Activated CD4-positive, alpha-beta T cell treated with anti-CD3 and anti-CD28 coated beads for 36 hours (primary cell): Measurements from ENCODE around the gene ERC2. TPM values are rescaled to one million over a fixed set of nuclear protein-coding genes. Genes with fewer than 3 reads are reported as not detected.
A peak's percentile ranks its signal among the peaks of the same experiment; 100 is the strongest.

Experiments
- ATAC-seq: fragments of 200-7000 bp; cut with Tn5 transposase; one replicate; pipeline ENCODE4 v1.10.0; 2021; ENCODE audit warnings: mild to moderate bottlenecking, moderate library complexity
- CTCF ChIA-PET: fragments of 350-600 bp; sonication (Branson Sonifier 250); formaldehyde crosslinking; loops from one replicate; lab custom pipeline; 2021; ENCODE audit warnings: antibody characterized with exemption; lab: Charles Lee
- POLR2A ChIA-PET: fragments of 350-600 bp; sonication (Branson Sonifier 250); formaldehyde crosslinking; loops from one replicate; lab custom pipeline; 2021; ENCODE audit warnings: antibody characterized with exemption, inconsistent platforms; lab: Charles Lee
- DNase-seq: peaks from one replicate; pipeline ENCODE4 v3.0.0-alpha.2; 2020
- H3K27ac Mint-ChIP-seq: one replicate; pipeline ENCODE4 v1.8.0; 2021; ENCODE audit warnings: mixed read lengths
- H3K27me3 Mint-ChIP-seq: one replicate; pipeline ENCODE4 v1.8.0; 2021; ENCODE audit warnings: mixed read lengths
- H3K36me3 Mint-ChIP-seq: one replicate; pipeline ENCODE4 v1.8.0; 2021; ENCODE audit warnings: low read depth, mixed read lengths
- H3K4me1 Mint-ChIP-seq: one replicate; pipeline ENCODE4 v1.8.0; 2021; ENCODE audit warnings: mixed read lengths
- H3K4me3 Mint-ChIP-seq: one replicate; pipeline ENCODE4 v1.8.0; 2021; ENCODE audit warnings: mild to moderate bottlenecking, moderate library complexity, mixed read lengths
- H3K9me3 Mint-ChIP-seq: one replicate; pipeline ENCODE4 v1.8.0; 2021; ENCODE audit warnings: low read depth, mixed read lengths
- intact Hi-C, 2 experiments: fragments of 100-400 bp; cut with DNase I in 1 of 2; cut with micrococcal nuclease in 1 of 2; formaldehyde crosslinking; loops; one replicate each; pipeline versions ENCODE4 v1.14.2 to v1.15.1; 2022 to 2024; cut with DNase I, micrococcal nuclease
- total RNA-seq, 2 experiments: library from RNA; stranded (reverse); gene quantifications; one replicate each; pipeline ENCODE4 v1.2.3, GENCODE V29; 2021

The ERC2 gene
- total RNA-seq, 2 experiments from 2014 or later = not detected

- no peak overlapping the region for H3K4me3 Mint-ChIP-seq
- POLR2A ChIA-PET = no interaction called here
- ATAC-seq = no peak
Measured at GRCh38 chr3:55492976-55493375, 975.3 kb downstream of the ERC2 start.

GRCh38 chr3:55491296-55491816, 976.9 kb downstream of the ERC2 start:
- Mint-ChIP-seq H3K36me3 (no peaks in the 10 kb centered on the region), H3K27ac (no peak overlapping the region), H3K9me3 (no peaks in the 10 kb centered on the region), H3K27me3 (peaks cover 39% of the 10 kb centered on the region), H3K4me3 (no peak overlapping the region), H3K4me1 (peaks cover 18% of the 10 kb centered on the region)
- CTCF ChIA-PET = no interaction called here
- intact Hi-C loops = no loop called here
- DNase-seq (no peak), ATAC-seq (no peak)
- POLR2A ChIA-PET = no interaction called here

More at GRCh38 chr3:55492976-55493375, 975.3 kb downstream of the ERC2 start:
- DNase-seq = no peak
- no peak overlapping the region for H3K27ac Mint-ChIP-seq
- H3K9me3 Mint-ChIP-seq = no peaks in the 10 kb centered on the region
- peaks cover 8% of the 10 kb centered on the region for H3K4me1 Mint-ChIP-seq
- intact Hi-C loops = no loop called here
- CTCF ChIA-PET = no interaction called here
- peaks cover 29% of the 10 kb centered on the region for H3K27me3 Mint-ChIP-seq
- no peaks in the 10 kb centered on the region for H3K36me3 Mint-ChIP-seq

DNA sequence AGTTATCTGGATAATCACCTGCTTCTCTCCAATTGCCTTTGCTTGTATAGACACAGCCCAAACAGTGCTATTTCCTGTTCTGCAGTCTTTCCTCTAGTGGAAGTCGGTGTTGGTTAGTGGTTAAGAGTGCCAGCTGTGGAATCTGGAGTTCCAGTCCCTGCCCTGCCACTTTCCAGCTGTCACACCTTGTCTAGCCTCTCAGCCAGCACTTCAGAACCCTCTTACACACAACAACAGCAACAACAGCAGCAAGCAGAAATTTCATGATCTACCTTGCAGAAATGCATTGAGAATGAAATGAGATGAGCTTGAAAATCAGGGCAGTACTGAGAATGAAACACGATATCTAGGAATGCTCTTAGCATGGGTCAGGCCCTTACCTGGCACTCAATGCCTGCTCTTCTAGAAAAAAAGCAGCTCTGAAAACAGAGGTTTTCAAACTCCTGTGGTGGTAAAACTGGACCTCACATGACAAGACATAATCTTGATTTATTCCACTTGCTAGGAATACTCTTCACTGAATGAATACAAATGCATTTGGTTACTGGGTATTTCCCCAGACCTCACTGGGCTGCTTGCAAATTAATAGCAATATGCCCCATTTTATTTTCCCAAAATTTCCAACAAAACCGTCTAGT, 977.9 kb downstream of the ERC2 start:
- H3K36me3 Mint-ChIP-seq = no peaks in the 10 kb centered on the region
- POLR2A ChIA-PET = no interaction called here
- no peak overlapping the region for H3K27ac Mint-ChIP-seq
- ATAC-seq = no peak
- peaks cover 23% of the 10 kb centered on the region for H3K4me1 Mint-ChIP-seq
- CTCF ChIA-PET = no interaction called here
- DNase-seq = no peak
- no peaks in the 10 kb centered on the region for H3K9me3 Mint-ChIP-seq
- H3K4me3 Mint-ChIP-seq = no peak overlapping the region
- H3K27me3 Mint-ChIP-seq = peaks cover 44% of the 10 kb centered on the region
- intact Hi-C loops = no loop called here

DNA sequence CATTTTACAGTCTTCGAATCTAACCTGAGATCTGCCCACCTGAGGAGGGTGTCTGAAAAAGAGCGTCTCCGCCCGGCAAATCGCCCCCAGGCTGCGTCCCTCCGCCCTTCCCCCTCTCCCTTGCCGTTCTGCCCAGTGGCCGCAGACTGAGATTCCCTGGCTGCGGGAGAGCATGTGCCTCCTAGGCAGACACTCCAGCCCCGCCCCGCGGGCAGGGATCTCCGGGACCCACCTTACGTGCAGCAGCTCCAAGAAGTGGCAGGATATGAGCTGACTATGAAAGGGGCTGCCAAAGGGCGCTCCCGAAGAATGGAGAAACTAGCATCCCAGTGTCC, 978.5 kb downstream of the ERC2 start:
- no peak overlapping the region for H3K4me3 Mint-ChIP-seq
- no peaks in the 10 kb centered on the region for H3K9me3 Mint-ChIP-seq
- peaks cover 46% of the 10 kb centered on the region for H3K27me3 Mint-ChIP-seq
- ChIA-PET CTCF (interaction anchor here (0.8 kb wide), 1 partner anchor 839 kb away, joined by 3 read pairs; no protein-coding TSS in a partner anchor), POLR2A (no interaction called here)
- intact Hi-C loops = loop anchor here (5.0 to 10.0 kb wide), 6 partner anchors 233 to 1062 kb away; no protein-coding TSS in a partner anchor
- H3K27ac Mint-ChIP-seq = no peak overlapping the region
- H3K4me1 Mint-ChIP-seq = peaks cover 26% of the 10 kb centered on the region
- H3K36me3 Mint-ChIP-seq = no peaks in the 10 kb centered on the region
- ATAC-seq = no peak
- no peak for DNase-seq

DNA sequence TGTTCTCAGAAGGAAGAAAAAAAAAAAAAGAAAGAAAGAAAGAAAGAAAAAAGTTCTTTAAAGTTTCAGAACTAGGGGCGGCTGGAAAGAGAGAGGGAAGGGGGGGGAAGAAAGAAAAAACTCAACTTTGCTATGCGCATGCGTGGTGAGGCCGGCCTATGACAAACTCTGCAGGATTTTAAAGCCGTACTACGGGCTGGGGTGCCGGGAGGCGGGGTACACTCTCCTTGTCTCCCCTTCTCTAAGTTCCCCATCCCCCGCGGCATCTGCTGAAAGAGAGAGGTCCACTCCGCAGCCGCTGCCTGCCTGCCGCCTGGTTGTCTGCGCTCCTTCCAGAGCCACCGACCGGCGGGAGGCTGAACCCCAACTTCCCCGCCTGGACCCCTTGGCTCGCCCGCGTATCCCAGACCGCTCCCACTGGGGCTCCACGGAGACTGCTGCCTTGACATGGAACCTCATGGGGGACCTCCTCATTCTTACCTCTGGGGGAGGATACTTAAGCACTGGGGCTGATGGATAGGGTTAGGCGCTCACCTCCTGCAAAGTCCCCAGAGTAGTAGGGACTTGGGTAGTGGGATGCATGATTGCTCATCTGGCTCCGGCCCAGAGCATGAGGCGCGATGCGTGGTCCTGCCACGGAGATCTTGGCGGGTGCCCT, 979.7 kb downstream of the ERC2 start:
- Mint-ChIP-seq H3K4me1 (peaks cover 30% of the 10 kb centered on the region), H3K27ac (no peak overlapping the region), H3K36me3 (no peaks in the 10 kb centered on the region), H3K4me3 (peak overlapping the region; percentile 44), H3K27me3 (peaks cover 58% of the 10 kb centered on the region), H3K9me3 (no peaks in the 10 kb centered on the region)
- ATAC-seq (peak; percentile 31), DNase-seq (peak; percentile 56)
- ChIA-PET CTCF (interaction anchor here (0.5 to 0.8 kb wide), 2 partner anchors 246 to 1520 kb away, joined by 3 read pairs; no protein-coding TSS in a partner anchor), POLR2A (no interaction called here)
- intact Hi-C loops = loop anchor here (5.0 to 10.0 kb wide), 6 partner anchors 234 to 1061 kb away; no protein-coding TSS in a partner anchor

DNA sequence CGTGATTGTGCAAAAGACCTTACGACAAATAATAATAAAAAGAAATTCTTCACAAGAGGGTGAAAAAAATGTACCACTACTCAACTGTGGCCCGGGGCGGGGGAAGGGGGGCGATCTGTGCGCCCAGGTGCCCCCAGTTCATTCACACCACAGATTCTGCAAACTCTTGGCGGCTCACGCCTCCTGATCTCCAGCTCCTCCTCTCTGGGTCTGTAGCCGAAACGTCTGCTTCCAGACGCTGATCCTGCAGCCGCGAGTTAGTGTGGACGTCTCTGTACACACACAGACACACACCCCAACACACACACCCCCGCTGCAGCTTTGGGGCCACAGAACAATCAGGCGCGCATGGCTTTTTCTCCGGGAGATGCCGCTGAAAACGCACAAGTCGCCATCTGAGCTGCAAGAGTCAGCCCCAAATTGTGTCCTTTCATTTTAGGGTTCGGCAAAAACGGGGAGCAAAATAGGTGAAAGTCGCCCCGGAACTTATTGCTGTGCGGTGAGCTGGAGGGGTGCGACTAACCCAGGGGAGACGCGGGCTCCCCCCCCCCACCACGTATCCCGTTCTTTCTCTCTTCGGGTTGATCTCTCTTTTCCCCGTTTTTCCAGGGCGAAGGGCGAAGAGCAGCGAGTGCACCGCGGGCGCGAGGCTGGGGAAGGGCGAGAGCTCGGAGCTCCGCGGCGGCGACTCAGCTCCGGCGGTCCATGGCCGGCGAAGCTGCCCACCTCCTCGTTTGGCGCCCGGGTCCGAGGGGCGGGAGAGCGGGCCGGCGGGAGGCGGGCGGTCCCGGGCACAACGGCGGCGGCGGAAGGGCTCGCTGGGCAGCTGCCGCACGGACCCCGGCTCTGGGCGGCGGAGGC, 980.7 kb downstream of the ERC2 start:
- H3K27me3 Mint-ChIP-seq = peaks cover 64% of the 10 kb centered on the region
- peak overlapping the region; percentile 65 for H3K4me3 Mint-ChIP-seq
- DNase-seq (no peak), ATAC-seq (no peak)
- H3K4me1 Mint-ChIP-seq = peaks cover 34% of the 10 kb centered on the region
- intact Hi-C loops = loop anchor here (5.0 to 10.0 kb wide), 6 partner anchors 235 to 1060 kb away; no protein-coding TSS in a partner anchor
- ChIA-PET CTCF (interaction anchor here (0.5 kb wide), 1 partner anchor 247 kb away, joined by 3 read pairs; no protein-coding TSS in a partner anchor), POLR2A (no interaction called here)
- H3K27ac Mint-ChIP-seq = no peak overlapping the region
- no peaks in the 10 kb centered on the region for H3K36me3 Mint-ChIP-seq
- H3K9me3 Mint-ChIP-seq = no peaks in the 10 kb centered on the region

DNA sequence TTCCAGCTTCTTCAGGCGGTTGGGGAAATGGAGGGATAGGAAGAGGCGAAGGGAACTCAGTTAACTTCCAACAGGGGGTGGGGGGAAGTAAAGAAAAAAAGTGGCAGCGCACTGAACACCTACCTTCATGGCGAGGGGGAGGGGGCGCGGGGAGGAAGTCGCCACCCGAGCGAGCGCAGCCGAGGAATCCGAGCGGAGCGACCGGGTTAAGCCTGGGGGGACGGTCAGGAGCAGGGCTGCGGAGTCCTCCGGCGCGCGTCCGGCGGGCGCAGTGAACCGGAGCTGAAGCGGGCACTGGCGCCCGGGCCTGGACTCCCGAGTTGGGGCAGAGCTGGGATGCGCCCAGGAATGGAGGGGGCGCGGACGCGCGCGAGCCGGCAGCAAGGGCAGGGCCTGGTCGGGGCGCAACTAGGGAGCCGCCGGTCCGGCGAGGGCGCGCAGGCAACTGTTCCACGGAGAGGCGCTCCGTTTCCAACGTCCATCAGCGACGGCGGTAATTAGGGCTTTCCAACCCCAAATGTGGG, 981.3 kb downstream of the ERC2 start, which contains the start of gene WNT5A:
Gene WNT5A (minus strand): TSS at position 450 of the 524 bp plus-strand sequence. CDS start 321 bp downstream, at position 129.
- Mint-ChIP-seq H3K9me3 (no peaks in the 10 kb centered on the region), H3K4me3 (peak within 1 kb of the TSS; percentile 65), H3K27me3 (peaks cover 64% of the 10 kb centered on the region), H3K36me3 (no peaks in the 10 kb centered on the region), H3K4me1 (peaks cover 34% of the 10 kb centered on the region), H3K27ac (no peak within 1 kb of the TSS)
- intact Hi-C loops = loop anchor here (5.0 to 10.0 kb wide), 6 partner anchors 235 to 1060 kb away; no protein-coding TSS in a partner anchor
- DNase-seq (no peak), ATAC-seq (no peak)
- CTCF ChIA-PET = no interaction called here
- POLR2A ChIA-PET = no interaction called here

- H3K36me3 Mint-ChIP-seq = no peaks in the 10 kb centered on the region
- DNase-seq (no peak), ATAC-seq (no peak)
- ChIA-PET POLR2A (no interaction called here), CTCF (interaction anchor here (0.6 kb wide), 1 partner anchor 1013 kb away, joined by 4 read pairs; no protein-coding TSS in a partner anchor)
- intact Hi-C loops = loop anchor here (5.0 to 10.0 kb wide), 6 partner anchors 236 to 1059 kb away; no protein-coding TSS in a partner anchor
- no peaks in the 10 kb centered on the region for H3K9me3 Mint-ChIP-seq
- H3K27me3 Mint-ChIP-seq = peaks cover 67% of the 10 kb centered on the region
- H3K4me3 Mint-ChIP-seq = peak overlapping the region; percentile 40
- H3K4me1 Mint-ChIP-seq = peaks cover 34% of the 10 kb centered on the region
- no peak overlapping the region for H3K27ac Mint-ChIP-seq
Measured at GRCh38 chr3:55486101-55486856, 982.0 kb downstream of the ERC2 start.

GRCh38 chr3:55484801-55485791, 983.2 kb downstream of the ERC2 start:
- ChIA-PET POLR2A (no interaction called here), CTCF (no interaction called here)
- H3K27ac Mint-ChIP-seq = no peak overlapping the region
- ATAC-seq (peak; percentile 71), DNase-seq (peak; percentile 78)
- peaks cover 70% of the 10 kb centered on the region for H3K27me3 Mint-ChIP-seq
- H3K36me3 Mint-ChIP-seq = no peaks in the 10 kb centered on the region
- intact Hi-C loops = loop anchor here (1.0 to 10.0 kb wide), 9 partner anchors 237 to 1058 kb away; no protein-coding TSS in a partner anchor
- H3K4me1 Mint-ChIP-seq = peaks cover 34% of the 10 kb centered on the region
- H3K4me3 Mint-ChIP-seq = peak overlapping the region; percentile 17
- H3K9me3 Mint-ChIP-seq = no peaks in the 10 kb centered on the region
